ENCODE measurements around the gene MIPOL1.

DNA sequence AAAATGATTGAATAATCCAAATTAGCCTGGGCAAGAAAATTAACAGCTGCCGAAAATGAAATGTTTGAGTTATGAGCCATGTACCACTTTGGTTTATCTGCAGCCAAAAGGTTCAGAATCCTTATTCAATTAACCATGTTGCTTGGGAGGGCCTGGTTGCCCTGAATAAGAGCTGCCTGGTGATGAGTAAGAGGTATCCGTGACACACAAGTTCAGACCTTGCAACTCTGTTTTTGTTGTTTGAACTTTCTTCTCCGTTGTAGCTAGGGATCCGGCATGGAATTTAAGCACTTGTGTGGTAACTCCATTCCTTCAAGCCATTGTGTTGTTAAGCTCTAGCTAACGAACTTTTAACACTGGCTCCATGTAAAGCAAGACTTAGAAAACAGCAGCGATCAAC is 361.6 kb downstream of the MIPOL1 start:
- TF ChIP-seq, protein P1, sequence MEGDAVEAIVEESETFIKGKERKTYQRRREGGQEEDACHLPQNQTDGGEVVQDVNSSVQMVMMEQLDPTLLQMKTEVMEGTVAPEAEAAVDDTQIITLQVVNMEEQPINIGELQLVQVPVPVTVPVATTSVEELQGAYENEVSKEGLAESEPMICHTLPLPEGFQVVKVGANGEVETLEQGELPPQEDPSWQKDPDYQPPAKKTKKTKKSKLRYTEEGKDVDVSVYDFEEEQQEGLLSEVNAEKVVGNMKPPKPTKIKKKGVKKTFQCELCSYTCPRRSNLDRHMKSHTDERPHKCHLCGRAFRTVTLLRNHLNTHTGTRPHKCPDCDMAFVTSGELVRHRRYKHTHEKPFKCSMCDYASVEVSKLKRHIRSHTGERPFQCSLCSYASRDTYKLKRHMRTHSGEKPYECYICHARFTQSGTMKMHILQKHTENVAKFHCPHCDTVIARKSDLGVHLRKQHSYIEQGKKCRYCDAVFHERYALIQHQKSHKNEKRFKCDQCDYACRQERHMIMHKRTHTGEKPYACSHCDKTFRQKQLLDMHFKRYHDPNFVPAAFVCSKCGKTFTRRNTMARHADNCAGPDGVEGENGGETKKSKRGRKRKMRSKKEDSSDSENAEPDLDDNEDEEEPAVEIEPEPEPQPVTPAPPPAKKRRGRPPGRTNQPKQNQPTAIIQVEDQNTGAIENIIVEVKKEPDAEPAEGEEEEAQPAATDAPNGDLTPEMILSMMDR (IDR thresholded peaks at IDR 0.05), result no peak
- no peak for TF ChIP-seq POLR2A (IDR thresholded peaks at IDR 0.05)
